Epidermal melanocyte (primary cell): Measurements from ENCODE around the gene RFX4.
"Not testable (repeated sequence)": the region's sequence is repeated elsewhere in the genome, so short reads cannot be mapped to it uniquely, and the experiment has no call there.

Source experiments
- DNase-seq: peaks from one replicate; pipeline ENCODE4 v3.0.0; 2011; ENCODE audit warnings: low spot score; ENCODE audit not compliant: insufficient read length

Gene RFX4

DNA sequence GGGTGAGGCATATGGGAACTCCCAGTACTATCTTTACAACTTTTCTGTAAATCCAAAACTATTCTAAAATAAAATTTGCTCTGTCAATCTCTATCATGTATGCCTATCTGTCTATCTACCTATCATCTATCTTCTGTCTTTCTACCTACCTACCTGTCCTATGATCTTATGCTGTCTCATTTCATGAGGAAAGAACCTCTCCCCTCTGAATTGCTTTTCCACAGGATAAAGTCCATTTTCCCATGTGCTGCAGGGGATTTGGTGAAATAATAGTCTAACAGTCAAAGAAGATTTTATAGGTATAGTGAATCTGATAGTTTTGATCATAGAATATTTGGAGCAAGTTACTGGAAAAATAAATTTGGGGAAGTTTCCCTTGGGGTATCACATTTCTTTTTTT lies 104.9 kb downstream of the RFX4 start:
- DNase-seq: no peak

GRCh38 chr12:106690569-106691305 lies 107.9 kb downstream of the RFX4 start:
- no peak for DNase-seq

- DNase-seq: not testable (repeated sequence)
These were observed 109.2 kb downstream of the RFX4 start for GRCh38 chr12:106692033-106692432.

- no peak for DNase-seq
These were observed 110.4 kb downstream of the RFX4 start for GRCh38 chr12:106692896-106693820.

DNA sequence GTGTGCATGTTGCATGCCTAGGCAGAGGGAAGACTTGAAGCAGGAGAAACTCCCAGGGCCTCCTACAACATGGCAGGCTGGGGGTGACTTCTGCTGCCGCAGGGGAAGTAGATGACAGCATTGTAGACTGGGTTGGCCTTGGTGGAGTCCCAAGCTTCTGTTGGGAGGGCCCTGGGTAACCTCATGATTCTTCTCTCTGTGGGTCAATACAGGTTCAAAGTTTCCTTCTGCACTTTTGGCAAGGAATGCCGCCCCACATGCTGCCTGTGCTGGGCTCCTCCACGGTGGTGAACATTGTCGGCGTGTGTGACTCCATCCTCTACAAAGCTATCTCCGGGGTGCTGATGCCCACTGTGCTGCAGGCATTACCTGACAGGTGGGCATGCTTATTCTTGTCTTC lies 113.3 kb downstream of the RFX4 start:
- DNase-seq: no peak

- no peak for DNase-seq
These were observed 114.0 kb downstream of the RFX4 start for GRCh38 chr12:106696681-106697417.

DNA sequence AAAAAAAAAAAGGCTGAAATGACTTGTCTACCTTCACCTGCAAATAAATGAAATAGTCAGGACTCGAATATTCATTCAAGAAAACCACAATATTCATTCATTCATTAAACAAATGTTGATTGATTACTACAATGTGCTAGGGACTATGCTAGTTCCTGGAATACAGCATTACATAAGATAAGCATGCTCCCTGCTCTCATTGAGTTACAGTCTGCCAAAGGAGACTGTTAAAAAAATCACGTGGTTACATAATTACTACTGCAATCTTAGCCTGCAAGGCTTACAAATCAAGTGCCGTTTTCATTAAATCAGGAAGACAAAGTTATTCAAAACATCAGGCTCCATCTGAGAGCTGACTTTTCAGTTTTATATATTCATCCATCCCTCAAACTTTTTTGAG lies 121.3 kb downstream of the RFX4 start:
- DNase-seq: no peak

DNA sequence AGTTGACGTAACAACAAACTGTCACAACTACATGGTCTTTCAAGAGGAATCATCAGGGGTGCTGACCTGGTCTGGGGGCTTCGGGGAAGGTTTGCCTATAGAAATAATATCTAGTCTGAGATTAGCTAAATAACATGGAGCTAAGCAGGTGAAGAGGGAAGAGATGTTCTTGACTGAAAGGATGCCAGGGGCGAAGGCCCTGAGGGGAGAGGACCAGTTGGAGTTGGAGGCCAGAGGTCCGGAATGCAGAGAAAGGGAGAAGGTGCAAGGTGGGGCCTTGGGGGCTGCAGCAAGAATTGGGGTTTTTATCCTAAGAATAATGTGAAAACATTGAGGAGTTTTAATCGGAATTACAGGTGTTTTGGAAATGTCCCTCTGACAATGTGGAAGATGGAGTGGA lies 123.2 kb downstream of the RFX4 start:
- DNase-seq: no peak

- DNase-seq: no peak
These were observed 126.3 kb downstream of the RFX4 start for GRCh38 chr12:106709068-106709511.

GRCh38 chr12:106710143-106710893 lies 127.5 kb downstream of the RFX4 start:
- no peak for DNase-seq

GRCh38 chr12:106711316-106711715 lies 128.5 kb downstream of the RFX4 start:
- DNase-seq: no peak

GRCh38 chr12:106712768-106713167 lies 130.0 kb downstream of the RFX4 start:
- no peak for DNase-seq

GRCh38 chr12:106714926-106715325 lies 132.1 kb downstream of the RFX4 start:
- no peak for DNase-seq

DNA sequence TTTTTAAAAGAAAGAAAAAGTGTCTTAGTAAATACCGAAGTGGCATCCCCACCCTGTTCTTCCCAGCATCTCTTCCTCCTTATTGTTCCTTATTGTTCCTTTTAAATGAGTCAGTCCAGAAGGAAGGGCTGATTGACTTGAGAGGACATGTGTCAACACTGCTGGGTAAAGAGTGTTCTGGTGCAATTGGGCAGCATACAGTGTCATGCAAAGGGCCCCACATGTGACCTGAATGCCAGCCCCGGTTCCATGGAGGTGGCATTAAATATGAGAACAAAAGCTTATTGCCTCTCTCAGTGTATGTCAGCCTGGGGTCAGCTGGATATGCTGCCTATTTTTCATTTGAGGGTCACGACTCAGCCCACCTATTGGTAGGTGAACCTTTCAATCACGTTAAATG lies 132.8 kb downstream of the RFX4 start:
- no peak for DNase-seq

DNA sequence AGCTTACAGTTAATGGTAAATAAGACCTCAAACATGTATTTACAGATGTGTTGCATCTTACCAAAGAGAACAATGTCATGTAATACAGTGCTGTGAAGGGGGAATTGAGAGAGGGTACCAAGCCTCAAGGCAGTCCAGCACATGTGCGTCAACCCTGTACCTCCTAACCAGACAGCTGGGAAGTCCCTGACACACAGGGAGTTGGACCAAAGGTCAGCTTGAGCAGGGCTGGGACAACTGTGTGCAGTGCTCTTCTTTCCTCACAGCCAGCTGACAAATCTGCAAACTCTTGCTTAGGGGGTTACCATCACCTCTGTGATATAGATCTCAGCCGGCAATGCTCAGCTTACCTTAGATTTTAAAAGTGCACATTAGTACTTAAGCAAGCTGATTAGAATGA lies 134.9 kb downstream of the RFX4 start:
- no peak for DNase-seq

GRCh38 chr12:106719879-106720278 lies 137.1 kb downstream of the RFX4 start:
- no peak for DNase-seq

GRCh38 chr12:106720696-106721095 lies 137.9 kb downstream of the RFX4 start:
- DNase-seq: no peak

DNA sequence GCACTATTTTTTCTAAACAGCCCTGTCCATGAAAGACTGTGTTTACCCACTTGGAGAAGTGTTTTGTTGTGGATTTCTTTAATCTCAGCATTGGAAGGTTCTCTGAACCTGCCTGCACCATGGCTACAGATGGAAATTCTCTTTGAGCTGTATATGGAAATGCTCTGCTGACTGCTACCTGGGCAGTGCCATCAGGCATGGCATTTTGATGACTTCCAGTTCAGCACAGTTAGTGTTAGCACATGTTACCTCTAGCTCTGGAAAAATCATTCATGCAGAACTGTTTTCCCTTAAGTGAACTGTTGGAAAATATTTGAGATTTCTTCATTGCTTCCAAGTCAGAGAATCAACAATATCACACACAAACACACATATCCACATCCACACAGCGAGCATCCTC lies 139.1 kb downstream of the RFX4 start:
- no peak for DNase-seq

DNA sequence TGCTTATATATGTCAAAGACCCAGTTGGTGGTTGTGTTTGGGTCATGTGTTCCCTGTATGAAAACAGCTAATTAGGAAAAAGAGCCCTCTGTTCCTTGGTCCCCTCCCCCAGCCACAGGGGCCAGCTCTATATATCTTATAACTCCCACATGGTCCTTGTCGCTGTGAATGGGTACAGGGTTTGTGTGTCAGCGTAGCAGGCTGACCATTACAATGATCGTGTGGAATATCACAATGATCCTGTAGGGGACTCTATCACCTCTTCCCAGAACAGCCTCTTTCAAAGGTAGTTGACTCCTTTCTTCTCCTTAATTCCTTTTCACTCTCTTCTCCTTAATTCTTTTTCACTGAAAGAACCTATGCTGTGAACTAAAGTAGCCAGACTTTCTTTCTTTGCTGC lies 140.0 kb downstream of the RFX4 start:
- no peak for DNase-seq

DNA sequence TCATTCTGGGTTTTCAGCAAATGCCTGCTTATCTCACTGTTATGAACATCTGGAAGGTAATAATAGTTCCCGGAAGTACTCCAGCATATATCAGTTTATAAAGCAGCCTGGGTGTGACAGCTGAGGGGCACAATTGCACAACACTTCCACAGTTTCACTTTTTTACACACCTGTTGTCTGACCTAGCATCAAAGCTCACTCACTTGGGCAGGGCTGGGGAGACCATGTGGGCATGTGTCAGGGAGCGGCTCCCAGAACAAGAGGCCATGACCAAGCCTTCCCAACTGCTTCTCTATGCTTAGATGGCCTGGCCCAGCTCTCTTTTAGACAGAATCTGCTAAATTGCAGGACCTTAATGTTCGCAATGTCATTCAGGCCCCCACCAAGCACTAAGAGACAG lies 140.6 kb downstream of the RFX4 start:
- DNase-seq: no peak

GRCh38 chr12:106724116-106724515 lies 141.3 kb downstream of the RFX4 start:
- no peak for DNase-seq
